Brain microvascular endothelial cell (primary cell): Measurements from ENCODE around the gene OTUD3.
A peak's percentile ranks its signal among the peaks of the same experiment; 100 is the strongest.
"Not testable (repeated sequence)": the region's sequence is repeated elsewhere in the genome, so short reads cannot be mapped to it uniquely, and the experiment has no call there.

Experiments used
- DNase-seq: peaks from one replicate; pipeline ENCODE4 v3.0.0-alpha.2; 2020
- H3K27ac ChIP-seq: fragments of 250-450 bp; sonication (Bioruptor Pico); 2 replicates; pipeline ENCODE4 v1.5.1; 2020; ENCODE audit warnings: mild to moderate bottlenecking, moderate library complexity
- H3K27me3 ChIP-seq: fragments of 250-450 bp; sonication (Bioruptor Pico); replicated peaks from 2 replicates; pipeline ENCODE4 v1.5.1; 2020; ENCODE audit warnings: mild to moderate bottlenecking
- H3K36me3 ChIP-seq: fragments of 250-450 bp; sonication (Bioruptor Pico); replicated peaks from 2 replicates; pipeline ENCODE4 v1.5.1; 2020; ENCODE audit warnings: mild to moderate bottlenecking
- H3K4me3 ChIP-seq: 2 replicates; pipeline ENCODE4 v1.5.1; 2011; ENCODE audit warnings: low read depth, mild to moderate bottlenecking, control low read depth, low read length, moderate library complexity
- CTCF ChIP-seq: IDR thresholded peaks from 2 replicates; pipeline ENCODE4 v1.5.1; 2011; ENCODE audit warnings: low read depth, mild to moderate bottlenecking, moderate library complexity, low read length, control low read depth, inconsistent platforms; ENCODE audit errors: missing control alignments
- in situ Hi-C: cut with HindIII; loops from 2 replicates; pipeline ENCODE4 v1.10.0; 2017; ENCODE audit warnings: low sequenced_read_pairs, low pct_ligation_motif_present

Gene OTUD3

GRCh38 chr1:19864570-19865160, 17.5 kb upstream of the OTUD3 start:
- in situ Hi-C loops, result no loop called here
- Histone ChIP-seq H3K27ac (no peak overlapping the region), H3K27me3 (no peaks in the 10 kb centered on the region), H3K36me3 (no peaks in the 10 kb centered on the region), H3K4me3 (no peak overlapping the region)
- TF ChIP-seq CTCF, result no peak
- DNase-seq, result no peak

- no peak for TF ChIP-seq CTCF
- H3K27me3 ChIP-seq, result no peaks in the 10 kb centered on the region
- H3K36me3 ChIP-seq, result no peaks in the 10 kb centered on the region
- H3K27ac ChIP-seq, result no peak overlapping the region
- in situ Hi-C loops, result no loop called here
- no peak overlapping the region for H3K4me3 ChIP-seq
- no peak for DNase-seq
These were observed 16.2 kb upstream of the OTUD3 start for GRCh38 chr1:19866029-19866428.

GRCh38 chr1:19866758-19867157, 15.4 kb upstream of the OTUD3 start:
- Histone ChIP-seq H3K4me3 (no peak overlapping the region), H3K27ac (no peak overlapping the region), H3K27me3 (no peaks in the 10 kb centered on the region), H3K36me3 (no peaks in the 10 kb centered on the region)
- DNase-seq, result peak; percentile 44
- TF ChIP-seq CTCF, result no peak
- in situ Hi-C loops, result no loop called here

GRCh38 chr1:19868575-19868974, 13.6 kb upstream of the OTUD3 start:
- DNase-seq, H3K36me3 ChIP-seq, H3K27ac ChIP-seq, H3K4me3 ChIP-seq, in situ Hi-C loops, H3K27me3 ChIP-seq: not testable (repeated sequence)

- in situ Hi-C loops, DNase-seq, H3K4me3 ChIP-seq, H3K27me3 ChIP-seq, H3K36me3 ChIP-seq: not testable (repeated sequence)
- peak overlapping the region; percentile 28 for H3K27ac ChIP-seq
These were observed 12.7 kb upstream of the OTUD3 start for GRCh38 chr1:19869453-19869852.

- DNase-seq, result peak; percentile 84
- Histone ChIP-seq H3K4me3 (no peak overlapping the region), H3K27ac (peak overlapping the region; percentile 28), H3K36me3 (no peaks in the 10 kb centered on the region), H3K27me3 (no peaks in the 10 kb centered on the region)
- no peak for TF ChIP-seq CTCF
- in situ Hi-C loops, result no loop called here
These were observed 12.3 kb upstream of the OTUD3 start for GRCh38 chr1:19869929-19870328.

- H3K27ac ChIP-seq, result no peak overlapping the region
- peaks cover 2% of the 10 kb centered on the region for H3K27me3 ChIP-seq
- DNase-seq, result no peak
- in situ Hi-C loops, result no loop called here
- no peak for TF ChIP-seq CTCF
- H3K36me3 ChIP-seq, result no peaks in the 10 kb centered on the region
- H3K4me3 ChIP-seq, result no peak overlapping the region
These were observed 10.0 kb upstream of the OTUD3 start for GRCh38 chr1:19872190-19872589.
